ENCODE results near the gene RXRB. TPM values are rescaled to one million over a fixed set of nuclear protein-coding genes. Genes with fewer than 3 reads are reported as not detected.
A peak's percentile ranks its signal among the peaks of the same experiment; 100 is the strongest.

The RXRB gene
- total and polyA plus RNA-seq, 2 of the 13 experiments (the other 11 are each of a cell fraction or from before 2014, with no cell fraction given): 26.7 to 55.7 TPM

DNA sequence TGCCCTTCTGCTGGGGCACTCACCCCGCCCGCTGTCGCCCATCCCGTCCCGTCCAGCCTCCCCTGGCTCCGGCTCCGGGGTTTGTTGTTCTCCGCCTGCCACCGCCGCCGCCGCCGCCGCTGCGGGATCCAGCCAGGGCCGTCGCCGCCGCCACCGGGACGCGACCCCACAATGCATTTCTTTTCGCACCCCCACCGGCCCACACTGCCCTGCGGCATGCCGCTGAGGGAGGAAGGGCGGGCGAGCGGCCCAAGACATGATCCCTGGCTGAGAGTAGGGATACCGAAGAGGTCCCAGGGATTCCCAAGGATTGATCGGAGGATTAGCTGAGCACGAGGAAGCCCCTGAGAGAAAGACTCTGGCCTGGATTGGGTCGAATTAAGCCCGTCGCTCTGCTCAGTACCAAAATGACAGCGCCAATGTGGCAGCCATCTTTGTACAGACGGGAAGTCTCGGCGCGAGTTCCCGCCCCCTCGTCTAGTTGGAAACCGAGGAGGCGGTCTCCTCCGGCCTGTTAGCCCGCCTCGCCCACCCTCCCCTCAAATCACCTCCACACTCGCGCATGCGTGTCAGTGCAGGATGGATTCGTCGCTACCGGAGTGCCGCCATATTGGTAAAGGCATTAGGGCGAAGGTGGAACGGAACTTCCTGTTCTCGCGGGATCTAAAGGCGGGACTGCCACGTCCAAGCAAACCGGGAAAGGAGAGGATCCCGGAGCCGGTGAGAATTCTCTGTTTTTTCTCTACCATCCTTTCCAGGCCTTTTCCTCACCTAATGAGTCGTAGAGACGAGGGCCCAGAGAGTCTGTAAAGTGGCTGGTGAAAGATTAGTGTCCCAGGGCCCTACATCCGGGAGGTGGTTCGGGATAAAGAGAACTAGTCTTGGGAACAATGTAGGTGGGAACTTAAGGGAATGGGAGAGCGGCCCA is at the start of gene RXRB, which contains the start of gene SLC39A7 (continued):
- TF ChIP-seq ASH2L (IDR thresholded peaks at IDR 0.05; ENCODE audit: insufficient read length, low read depth, low read length) (peak; percentile 97), HOXA7 (CRISPR knock-in tag; IDR thresholded peaks at IDR 0.05) (no peak), ZNF775 (CRISPR knock-in tag; IDR thresholded peaks at IDR 0.05; ENCODE audit: borderline replicate concordance) (no peak), KDM5B (CRISPR knock-in tag; IDR thresholded peaks at IDR 0.05; ENCODE audit: borderline replicate concordance) (peak; percentile 92), THYN1 (CRISPR knock-in tag; IDR thresholded peaks at IDR 0.05; ENCODE audit: borderline replicate concordance, low read depth) (no peak), NCOA2 (CRISPR knock-in tag; IDR thresholded peaks at IDR 0.05) (0 out of 2 replicates have a peak, but pooled peaks have one; percentile 38), NFYB (CRISPR knock-in tag; IDR thresholded peaks at IDR 0.05) (peak; percentile 54), PHF20 (CRISPR knock-in tag; IDR thresholded peaks at IDR 0.05) (peak; percentile 63), ZNF180 (CRISPR knock-in tag; IDR thresholded peaks at IDR 0.05; ENCODE audit: borderline replicate concordance, low read depth) (peak; percentile 69; the same call in 1 of the 2 replicates), ZNF644 (CRISPR knock-in tag; IDR thresholded peaks at IDR 0.05; ENCODE audit: low read depth) (peak; percentile 92), MTA3 (CRISPR knock-in tag; IDR thresholded peaks at IDR 0.05) (no peak), RXRB (CRISPR knock-in tag; IDR thresholded peaks at IDR 0.05; ENCODE audit: borderline replicate concordance) (peak; percentile 79), ZNF333 (CRISPR knock-in tag; IDR thresholded peaks at IDR 0.05; ENCODE audit: borderline replicate concordance) (peak; percentile 47; the same call in 1 of the 2 replicates), SPEN (CRISPR knock-in tag; IDR thresholded peaks at IDR 0.05; ENCODE audit: low read depth) (peak; percentile 92), EEA1 (CRISPR knock-in tag; IDR thresholded peaks at IDR 0.05; ENCODE audit: borderline replicate concordance) (peak; percentile 68; the same call in 1 of the 2 replicates), ELF1 (CRISPR knock-in tag; IDR thresholded peaks at IDR 0.05) (peak; percentile 94), ZNF605 (CRISPR knock-in tag; IDR thresholded peaks at IDR 0.05) (peak; percentile 92), ZSCAN20 (CRISPR knock-in tag; IDR thresholded peaks at IDR 0.05; ENCODE audit: borderline replicate concordance) (peak; percentile 95; the same call in 1 of the 2 replicates), KLF12 (CRISPR knock-in tag; IDR thresholded peaks at IDR 0.05; ENCODE audit: borderline replicate concordance) (0 out of 2 replicates have a peak, but pooled peaks have one; percentile 76), RBM39 (IDR thresholded peaks at IDR 0.05; ENCODE audit: low read depth, low read length, poor library complexity, severe bottlenecking) (peak; percentile 99), MTF2 (CRISPR knock-in tag; IDR thresholded peaks at IDR 0.05; ENCODE audit: borderline replicate concordance) (no peak), ZFP82 (CRISPR knock-in tag; IDR thresholded peaks at IDR 0.05; ENCODE audit: borderline replicate concordance) (peak; percentile 85; the same call in 1 of the 2 replicates), IKZF4 (CRISPR knock-in tag; IDR thresholded peaks at IDR 0.05; ENCODE audit: borderline replicate concordance, low read depth, not compliant biosample characterization) (no peak), ZNF12 (CRISPR knock-in tag; IDR thresholded peaks at IDR 0.05) (peak; percentile 16; the same call in 1 of the 2 replicates), ZFP36L1 (CRISPR knock-in tag; IDR thresholded peaks at IDR 0.05) (no peak), MEIS1 (CRISPR knock-in tag; IDR thresholded peaks at IDR 0.05; ENCODE audit: borderline replicate concordance) (peak; percentile 95; the same call in 1 of the 2 replicates), FOXO1 (CRISPR knock-in tag; IDR thresholded peaks at IDR 0.05) (peak; percentile 86)
- TF ChIP-seq, protein P1, sequence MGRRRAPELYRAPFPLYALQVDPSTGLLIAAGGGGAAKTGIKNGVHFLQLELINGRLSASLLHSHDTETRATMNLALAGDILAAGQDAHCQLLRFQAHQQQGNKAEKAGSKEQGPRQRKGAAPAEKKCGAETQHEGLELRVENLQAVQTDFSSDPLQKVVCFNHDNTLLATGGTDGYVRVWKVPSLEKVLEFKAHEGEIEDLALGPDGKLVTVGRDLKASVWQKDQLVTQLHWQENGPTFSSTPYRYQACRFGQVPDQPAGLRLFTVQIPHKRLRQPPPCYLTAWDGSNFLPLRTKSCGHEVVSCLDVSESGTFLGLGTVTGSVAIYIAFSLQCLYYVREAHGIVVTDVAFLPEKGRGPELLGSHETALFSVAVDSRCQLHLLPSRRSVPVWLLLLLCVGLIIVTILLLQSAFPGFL (CRISPR knock-in tag; IDR thresholded peaks at IDR 0.05): 0 out of 2 replicates have a peak, but pooled peaks have one; percentile 57
- TF ChIP-seq, protein P2, sequence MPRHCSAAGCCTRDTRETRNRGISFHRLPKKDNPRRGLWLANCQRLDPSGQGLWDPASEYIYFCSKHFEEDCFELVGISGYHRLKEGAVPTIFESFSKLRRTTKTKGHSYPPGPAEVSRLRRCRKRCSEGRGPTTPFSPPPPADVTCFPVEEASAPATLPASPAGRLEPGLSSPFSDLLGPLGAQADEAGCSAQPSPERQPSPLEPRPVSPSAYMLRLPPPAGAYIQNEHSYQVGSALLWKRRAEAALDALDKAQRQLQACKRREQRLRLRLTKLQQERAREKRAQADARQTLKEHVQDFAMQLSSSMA (CRISPR knock-in tag; IDR thresholded peaks at IDR 0.05): peak; percentile 30; the same call in 1 of the 2 replicates
